HepG2 (cell line): ENCODE measurements around the gene DCAF7. TPM values are rescaled to one million over a fixed set of nuclear protein-coding genes. Genes with fewer than 3 reads are reported as not detected.

Experiments
- ATAC-seq: fragments of 200-7000 bp; cut with Tn5 transposase; 3 replicates; pipeline ENCODE4 v1.9.1; 2020; ENCODE audit warnings: mild to moderate bottlenecking, moderate library complexity
- BruUV-seq: library from RNA; stranded (reverse); fragments of 400-500 nt; replicated peaks from 2 replicates; lab custom pipeline; 2021; lab: Mats Ljungman, UMichigan
- CTCF ChIA-PET: fragments of 300-600 bp; formaldehyde crosslinking; extraction: SDS; loops from one replicate; lab custom pipeline; 2021; ENCODE audit warnings: low total read pairs, inconsistent platforms, low intra/inter-chr PET ratio; lab: Yijun Ruan, JAX
- POLR2A ChIA-PET: fragments of 350-600 bp; sonication (Branson Sonifier 250); formaldehyde crosslinking; loops from one replicate; lab custom pipeline; 2020; ENCODE audit warnings: antibody characterized with exemption, inconsistent platforms; lab: Yijun Ruan, JAX
- DNase-seq: peaks from one replicate; pipeline ENCODE4 v3.0.0-alpha.2; 2015; ENCODE audit warnings: low spot score
- FAIRE-seq: peaks from 3 replicates; lab custom pipeline; 2011; peaks lifted over from hg19 to GRCh38; lab: Jason Lieb, UNC
- H2AFZ ChIP-seq: one replicate; pipeline ENCODE4 v1.6.1; 2011; ENCODE audit warnings: low read length, inconsistent platforms
- H3K27ac ChIP-seq: fragments of 300-600 bp; 3 replicates; pipeline ENCODE4 v1.8.0; 2011; ENCODE audit warnings: mixed run types, mild to moderate bottlenecking, mixed read lengths, low read length, inconsistent platforms; ENCODE audit not compliant: insufficient read depth; ENCODE audit errors: extremely low read length
- H3K27me3 ChIP-seq, 2 experiments: fragments of 200-600 bp in 1 of 2; 2 replicates in 1 of 2; 3 replicates in 1 of 2; pipeline versions ENCODE4 v1.6.0 to v1.8.0; 2011; ENCODE audit warnings: low read length in 2 of 2, mild to moderate bottlenecking in 2 of 2, moderate library complexity in 2 of 2, inconsistent platforms in 1 of 2; ENCODE audit not compliant: insufficient read depth in 2 of 2, control insufficient read depth in 1 of 2
- H3K36me3 ChIP-seq, 2 experiments: fragments of 200-600 bp in 1 of 2; replicated peaks in 1 of 2; 2 replicates in 1 of 2; 3 replicates in 1 of 2; pipeline versions ENCODE4 v1.5.1 to v1.8.0; 2011; ENCODE audit warnings: low read length in 2 of 2, inconsistent platforms in 1 of 2; ENCODE audit not compliant: insufficient read depth in 2 of 2, control insufficient read depth in 1 of 2
- H3K4me1 ChIP-seq: 2 replicates; pipeline ENCODE4 v1.5.1; 2012; ENCODE audit warnings: low read length, inconsistent platforms; ENCODE audit not compliant: insufficient read depth
- H3K4me2 ChIP-seq: 2 replicates; pipeline ENCODE4 v1.6.0; 2011; ENCODE audit warnings: low read depth, low read length, inconsistent platforms
- H3K4me3 ChIP-seq, 3 experiments: fragments of 200-600 bp in 1 of 3; sonication (generic), shearing (Covaris generic) in 1 of 3; replicated peaks in 1 of 3; 2 replicates each; pipeline ENCODE4 v1.5.1; 2011 to 2016; ENCODE audit warnings: low read length in 3 of 3, inconsistent platforms in 2 of 3, low read depth in 2 of 3, mild to moderate bottlenecking in 2 of 3, control low read depth in 1 of 3, mixed read lengths in 1 of 3; ENCODE audit not compliant: insufficient read depth in 1 of 3
- H3K79me2 ChIP-seq: one replicate; pipeline ENCODE4 v1.6.1; 2011; ENCODE audit warnings: low read length, inconsistent platforms; ENCODE audit not compliant: insufficient read depth
- H3K9ac ChIP-seq: 2 replicates; pipeline ENCODE4 v1.6.0; 2011; ENCODE audit warnings: mild to moderate bottlenecking, low read depth, low read length, inconsistent platforms; ENCODE audit not compliant: insufficient read depth
- H3K9me3 ChIP-seq: 2 replicates; pipeline ENCODE4 v1.5.1; 2012; ENCODE audit warnings: mild to moderate bottlenecking, low read length
- H4K20me1 ChIP-seq: 2 replicates; pipeline ENCODE4 v1.6.0; 2011; ENCODE audit warnings: inconsistent platforms, mild to moderate bottlenecking, low read length, moderate library complexity; ENCODE audit not compliant: insufficient read depth
- KAT2B ChIP-seq: fragments of 150-350 bp; IDR thresholded peaks from 2 replicates; pipeline ENCODE4 v1.6.1; 2014; ENCODE audit warnings: low read depth, low read length, borderline replicate concordance
- MTF2 ChIP-seq: sonication (generic); formaldehyde crosslinking; IDR thresholded peaks from 2 replicates; pipeline ENCODE4 v1.5.0; 2020; ENCODE audit warnings: missing genetic modification reagents, borderline replicate concordance
- MYC ChIP-seq: sonication (generic); formaldehyde crosslinking; IDR thresholded peaks from 2 replicates; pipeline ENCODE4 v1.9.0; 2021; ENCODE audit warnings: missing genetic modification reagents, borderline replicate concordance
- PAWR ChIP-seq: sonication (generic); formaldehyde crosslinking; IDR thresholded peaks from 2 replicates; pipeline ENCODE4 v1.4.0; 2020; ENCODE audit warnings: missing genetic modification reagents, mild to moderate bottlenecking, borderline replicate concordance
- REPIN1 ChIP-seq: sonication (generic); formaldehyde crosslinking; IDR thresholded peaks from 2 replicates; pipeline ENCODE4 v1.8.0; 2022; ENCODE audit warnings: missing genetic modification reagents, low read depth, mild to moderate bottlenecking, borderline replicate concordance
- ZBTB3 ChIP-seq: sonication (generic); formaldehyde crosslinking; IDR thresholded peaks from 2 replicates; pipeline ENCODE4 v1.4.0; 2020; ENCODE audit warnings: low read depth, mild to moderate bottlenecking, moderate library complexity, missing genetic modification reagents, borderline replicate concordance
- ZBTB42 ChIP-seq: sonication (generic); formaldehyde crosslinking; IDR thresholded peaks from 2 replicates; pipeline ENCODE4 v1.5.0; 2020; ENCODE audit warnings: mild to moderate bottlenecking, missing genetic modification reagents
- ZFP36L2 ChIP-seq: sonication (generic); formaldehyde crosslinking; IDR thresholded peaks from 2 replicates; pipeline ENCODE4 v1.4.0; 2020; ENCODE audit warnings: missing genetic modification reagents
- ZNF629 ChIP-seq: sonication (generic); formaldehyde crosslinking; conservative IDR thresholded peaks from 2 replicates; pipeline ENCODE4 v1.5.0; 2020; ENCODE audit warnings: missing genetic modification reagents
- ZNF768 ChIP-seq: sonication (generic); formaldehyde crosslinking; IDR thresholded peaks from 2 replicates; pipeline ENCODE4 v1.4.0; 2020; ENCODE audit warnings: missing genetic modification reagents
- ZNF777 ChIP-seq: sonication (generic); formaldehyde crosslinking; IDR thresholded peaks from 2 replicates; pipeline ENCODE4 v1.4.0; 2020; ENCODE audit warnings: missing genetic modification reagents
- ZNF891 ChIP-seq: sonication (generic); formaldehyde crosslinking; IDR thresholded peaks from 2 replicates; pipeline ENCODE4 v1.5.0; 2020; ENCODE audit warnings: mild to moderate bottlenecking, missing genetic modification reagents
- WGBS: methylation state at CpG from one replicate; pipeline ENCODE4 v1.1.6; 2017; ENCODE audit warnings: low lambda C conversion rate; 5-methylcytosine and 5-hydroxymethylcytosine counted together
- in situ Hi-C: cut with HindIII; loops from 2 replicates; pipeline ENCODE4 v1.10.0; 2017; ENCODE audit warnings: low pct_unique_long_range_greater_than_20kb; ENCODE audit not compliant: extremely low pct_ligation_motif_present
- intact Hi-C: fragments of 100-400 bp; cut with micrococcal nuclease; formaldehyde crosslinking; loops from one replicate; pipeline ENCODE4 v1.10.0; 2022; ENCODE audit not compliant: unreplicated experiment
- polyA plus RNA-seq, 8 experiments: library from polyadenylated mRNA; depleted of rRNA in 3 of 8; stranded (reverse) in 7 of 8; unstranded in 1 of 8; fragments of >200 nt; fragmentation: Illumina TruSeq in 4 of 8; extraction: Trizol in 4 of 8; gene quantifications; 2 replicates each; pipeline versions ENCODE4 v1.2.1 to v1.2.3, GENCODE V29; 2011 to 2016; ENCODE audit warnings: low read depth in 4 of 8, missing spikeins in 1 of 8, mixed read lengths in 1 of 8; ENCODE audit not compliant: insufficient read depth in 1 of 8
- total RNA-seq, 5 experiments: library from RNA; depleted of rRNA; stranded (reverse); fragments of >200 nt; fragmentation: Illumina TruSeq; extraction: Trizol; gene quantifications; 2 replicates each; pipeline ENCODE4 v1.2.3, GENCODE V29; 2016; ENCODE audit warnings: low read depth in 1 of 5
- TF ChIP-seq, protein P1 (sequence below): sonication (generic); formaldehyde crosslinking; IDR thresholded peaks from 2 replicates; pipeline ENCODE4 v1.5.0; 2020; ENCODE audit warnings: mild to moderate bottlenecking, missing genetic modification reagents
- TF ChIP-seq, protein P2 (sequence below): sonication (generic); formaldehyde crosslinking; IDR thresholded peaks from 2 replicates; pipeline ENCODE4 v1.5.0; 2020; ENCODE audit warnings: mild to moderate bottlenecking, missing genetic modification reagents, borderline replicate concordance

DCAF7 gene
- total and polyA plus RNA-seq, 2 of the 13 experiments (the other 11 are each of a cell fraction or from before 2014, with no cell fraction given), result 55.2 to 73.4 TPM

DNA sequence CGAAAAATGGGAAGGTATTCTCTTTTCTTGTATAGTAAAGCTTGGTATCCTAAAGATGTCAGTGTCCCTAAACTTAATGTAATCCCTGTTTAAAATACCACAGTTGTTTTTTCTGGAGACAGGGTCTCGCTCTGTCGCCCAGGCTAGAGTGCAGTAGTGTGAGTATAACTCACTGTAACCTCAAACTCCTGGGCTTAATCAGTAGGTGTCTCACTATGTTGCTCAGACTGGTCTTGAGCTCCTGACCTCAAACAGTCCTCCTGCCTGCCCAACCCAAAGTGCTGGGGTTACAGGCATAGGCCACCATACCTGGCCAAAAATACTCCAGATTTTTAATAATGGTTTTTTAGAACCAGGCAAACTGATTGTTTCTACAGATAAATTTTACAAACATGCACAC lies 8.2 kb downstream of the DCAF7 start:
- H3K79me2 ChIP-seq, result peaks cover 89% of the 10 kb centered on the region
- H3K4me2 ChIP-seq, result no peak overlapping the region
- peaks cover 0 to 5% of the 10 kb centered on the region in 2 experiments; a peak in 2 of 5 replicates for H3K36me3 ChIP-seq
- no peak overlapping the region for H3K27ac ChIP-seq
- no peak for FAIRE-seq
- in situ Hi-C loops, result no loop called here
- H4K20me1 ChIP-seq, result peaks cover 43% of the 10 kb centered on the region
- BruUV-seq, result no TSS peak
- POLR2A ChIA-PET, result no interaction called here
- H3K9ac ChIP-seq, result no peak overlapping the region
- H3K9me3 ChIP-seq, result no peaks in the 10 kb centered on the region
- H3K27me3 ChIP-seq, result no peaks in the 10 kb centered on the region
- peaks cover 18% of the 10 kb centered on the region for H3K4me1 ChIP-seq
- no peak for ATAC-seq
- H2AFZ ChIP-seq, result no peak overlapping the region
- intact Hi-C loops, result no loop called here
- no peak overlapping the region for H3K4me3 ChIP-seq
- WGBS, result 96% methylated on average over 3 of the region's 3 CpGs
- DNase-seq, result no peak
- CTCF ChIA-PET, result no interaction called here
- no peak for TF ChIP-seq ZNF891
- TF ChIP-seq ZNF777 (CRISPR knock-in tag), result no peak
- TF ChIP-seq REPIN1 (CRISPR knock-in tag), result no peak
- no peak for TF ChIP-seq ZFP36L2 (CRISPR knock-in tag)
- TF ChIP-seq, protein P1, sequence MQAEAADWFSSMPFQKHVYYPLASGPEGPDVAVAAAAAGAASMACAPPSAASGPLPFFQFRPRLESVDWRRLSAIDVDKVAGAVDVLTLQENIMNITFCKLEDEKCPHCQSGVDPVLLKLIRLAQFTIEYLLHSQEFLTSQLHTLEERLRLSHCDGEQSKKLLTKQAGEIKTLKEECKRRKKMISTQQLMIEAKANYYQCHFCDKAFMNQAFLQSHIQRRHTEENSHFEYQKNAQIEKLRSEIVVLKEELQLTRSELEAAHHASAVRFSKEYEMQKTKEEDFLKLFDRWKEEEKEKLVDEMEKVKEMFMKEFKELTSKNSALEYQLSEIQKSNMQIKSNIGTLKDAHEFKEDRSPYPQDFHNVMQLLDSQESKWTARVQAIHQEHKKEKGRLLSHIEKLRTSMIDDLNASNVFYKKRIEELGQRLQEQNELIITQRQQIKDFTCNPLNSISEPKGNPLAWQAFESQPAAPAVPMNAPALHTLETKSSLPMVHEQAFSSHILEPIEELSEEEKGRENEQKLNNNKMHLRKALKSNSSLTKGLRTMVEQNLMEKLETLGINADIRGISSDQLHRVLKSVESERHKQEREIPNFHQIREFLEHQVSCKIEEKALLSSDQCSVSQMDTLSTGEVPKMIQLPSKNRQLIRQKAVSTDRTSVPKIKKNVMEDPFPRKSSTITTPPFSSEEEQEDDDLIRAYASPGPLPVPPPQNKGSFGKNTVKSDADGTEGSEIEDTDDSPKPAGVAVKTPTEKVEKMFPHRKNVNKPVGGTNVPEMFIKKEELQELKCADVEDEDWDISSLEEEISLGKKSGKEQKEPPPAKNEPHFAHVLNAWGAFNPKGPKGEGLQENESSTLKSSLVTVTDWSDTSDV (CRISPR knock-in tag), result no peak
- TF ChIP-seq MTF2 (CRISPR knock-in tag), result no peak
- TF ChIP-seq PAWR, result no peak
- TF ChIP-seq ZBTB42 (CRISPR knock-in tag), result no peak
- TF ChIP-seq ZNF768 (CRISPR knock-in tag), result no peak
- TF ChIP-seq, protein P2, sequence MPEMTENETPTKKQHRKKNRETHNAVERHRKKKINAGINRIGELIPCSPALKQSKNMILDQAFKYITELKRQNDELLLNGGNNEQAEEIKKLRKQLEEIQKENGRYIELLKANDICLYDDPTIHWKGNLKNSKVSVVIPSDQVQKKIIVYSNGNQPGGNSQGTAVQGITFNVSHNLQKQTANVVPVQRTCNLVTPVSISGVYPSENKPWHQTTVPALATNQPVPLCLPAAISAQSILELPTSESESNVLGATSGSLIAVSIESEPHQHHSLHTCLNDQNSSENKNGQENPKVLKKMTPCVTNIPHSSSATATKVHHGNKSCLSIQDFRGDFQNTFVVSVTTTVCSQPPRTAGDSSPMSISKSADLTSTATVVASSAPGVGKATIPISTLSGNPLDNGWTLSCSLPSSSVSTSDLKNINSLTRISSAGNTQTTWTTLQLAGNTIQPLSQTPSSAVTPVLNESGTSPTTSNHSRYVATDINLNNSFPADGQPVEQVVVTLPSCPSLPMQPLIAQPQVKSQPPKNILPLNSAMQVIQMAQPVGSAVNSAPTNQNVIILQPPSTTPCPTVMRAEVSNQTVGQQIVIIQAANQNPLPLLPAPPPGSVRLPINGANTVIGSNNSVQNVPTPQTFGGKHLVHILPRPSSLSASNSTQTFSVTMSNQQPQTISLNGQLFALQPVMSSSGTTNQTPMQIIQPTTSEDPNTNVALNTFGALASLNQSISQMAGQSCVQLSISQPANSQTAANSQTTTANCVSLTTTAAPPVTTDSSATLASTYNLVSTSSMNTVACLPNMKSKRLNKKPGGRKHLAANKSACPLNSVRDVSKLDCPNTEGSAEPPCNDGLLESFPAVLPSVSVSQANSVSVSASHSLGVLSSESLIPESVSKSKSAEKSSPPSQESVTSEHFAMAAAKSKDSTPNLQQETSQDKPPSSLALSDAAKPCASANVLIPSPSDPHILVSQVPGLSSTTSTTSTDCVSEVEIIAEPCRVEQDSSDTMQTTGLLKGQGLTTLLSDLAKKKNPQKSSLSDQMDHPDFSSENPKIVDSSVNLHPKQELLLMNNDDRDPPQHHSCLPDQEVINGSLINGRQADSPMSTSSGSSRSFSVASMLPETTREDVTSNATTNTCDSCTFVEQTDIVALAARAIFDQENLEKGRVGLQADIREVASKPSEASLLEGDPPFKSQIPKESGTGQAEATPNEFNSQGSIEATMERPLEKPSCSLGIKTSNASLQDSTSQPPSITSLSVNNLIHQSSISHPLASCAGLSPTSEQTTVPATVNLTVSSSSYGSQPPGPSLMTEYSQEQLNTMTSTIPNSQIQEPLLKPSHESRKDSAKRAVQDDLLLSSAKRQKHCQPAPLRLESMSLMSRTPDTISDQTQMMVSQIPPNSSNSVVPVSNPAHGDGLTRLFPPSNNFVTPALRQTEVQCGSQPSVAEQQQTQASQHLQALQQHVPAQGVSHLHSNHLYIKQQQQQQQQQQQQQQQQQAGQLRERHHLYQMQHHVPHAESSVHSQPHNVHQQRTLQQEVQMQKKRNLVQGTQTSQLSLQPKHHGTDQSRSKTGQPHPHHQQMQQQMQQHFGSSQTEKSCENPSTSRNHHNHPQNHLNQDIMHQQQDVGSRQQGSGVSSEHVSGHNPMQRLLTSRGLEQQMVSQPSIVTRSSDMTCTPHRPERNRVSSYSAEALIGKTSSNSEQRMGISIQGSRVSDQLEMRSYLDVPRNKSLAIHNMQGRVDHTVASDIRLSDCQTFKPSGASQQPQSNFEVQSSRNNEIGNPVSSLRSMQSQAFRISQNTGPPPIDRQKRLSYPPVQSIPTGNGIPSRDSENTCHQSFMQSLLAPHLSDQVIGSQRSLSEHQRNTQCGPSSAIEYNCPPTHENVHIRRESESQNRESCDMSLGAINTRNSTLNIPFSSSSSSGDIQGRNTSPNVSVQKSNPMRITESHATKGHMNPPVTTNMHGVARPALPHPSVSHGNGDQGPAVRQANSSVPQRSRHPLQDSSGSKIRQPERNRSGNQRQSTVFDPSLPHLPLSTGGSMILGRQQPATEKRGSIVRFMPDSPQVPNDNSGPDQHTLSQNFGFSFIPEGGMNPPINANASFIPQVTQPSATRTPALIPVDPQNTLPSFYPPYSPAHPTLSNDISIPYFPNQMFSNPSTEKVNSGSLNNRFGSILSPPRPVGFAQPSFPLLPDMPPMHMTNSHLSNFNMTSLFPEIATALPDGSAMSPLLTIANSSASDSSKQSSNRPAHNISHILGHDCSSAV (CRISPR knock-in tag), result no peak
- no peak for TF ChIP-seq ZNF629 (CRISPR knock-in tag)
- no peak for TF ChIP-seq ZBTB3 (CRISPR knock-in tag)
- TF ChIP-seq KAT2B, result no peak
- TF ChIP-seq MYC (CRISPR knock-in tag), result no peak
